GM06990 (cell line): Measurements from ENCODE around the gene HOXD8.

Experiments used
- DNase-seq: peaks from one replicate; pipeline ENCODE4 v3.0.0-alpha.2; 2011; ENCODE audit not compliant: insufficient read length; ENCODE audit errors: extremely low read depth
- H3K27me3 ChIP-seq: replicated peaks from 2 replicates; pipeline ENCODE4 v1.6.0; 2011; ENCODE audit warnings: low read length; ENCODE audit not compliant: control insufficient read depth, insufficient read depth
- H3K36me3 ChIP-seq: 2 replicates; pipeline ENCODE4 v1.5.1; 2011; ENCODE audit warnings: low read length; ENCODE audit not compliant: control insufficient read depth, insufficient read depth
- H3K4me3 ChIP-seq: replicated peaks from 2 replicates; pipeline ENCODE4 v1.5.1; 2011; ENCODE audit warnings: low read depth, mild to moderate bottlenecking, control low read depth, low read length
- CTCF ChIP-seq: IDR thresholded peaks from 2 replicates; pipeline ENCODE4 v1.5.1; 2011; ENCODE audit warnings: low read length, control low read depth, mild to moderate bottlenecking, inconsistent platforms; ENCODE audit not compliant: insufficient read depth, poor library complexity, severe bottlenecking

Gene HOXD8

GRCh38 chr2:176093898-176094249 is 35.6 kb upstream of the HOXD8 start:
- Histone ChIP-seq H3K36me3 (no peaks in the 10 kb centered on the region), H3K27me3 (peaks cover 1% of the 10 kb centered on the region; the same call in 1 of the 2 replicates), H3K4me3 (no peak overlapping the region)
- DNase-seq = no peak
- TF ChIP-seq CTCF = no peak

- Histone ChIP-seq H3K27me3 (peaks cover 1% of the 10 kb centered on the region; the same call in 1 of the 2 replicates), H3K36me3 (no peaks in the 10 kb centered on the region), H3K4me3 (no peak overlapping the region)
- TF ChIP-seq CTCF = no peak
- DNase-seq = no peak
These were observed 35.2 kb upstream of the HOXD8 start for GRCh38 chr2:176094349-176094748.

- no peak for TF ChIP-seq CTCF
These were observed 34.1 kb upstream of the HOXD8 start for GRCh38 chr2:176095421-176095820.

GRCh38 chr2:176096243-176096985 is 33.1 kb upstream of the HOXD8 start:
- no peak for TF ChIP-seq CTCF
- peak overlapping the region; percentile 22 for H3K4me3 ChIP-seq
- H3K27me3 ChIP-seq = peaks cover 1% of the 10 kb centered on the region; the same call in 1 of the 2 replicates
- no peaks in the 10 kb centered on the region for H3K36me3 ChIP-seq
- no peak for DNase-seq

More at GRCh38 chr2:176095421-176095820, 34.1 kb upstream of the HOXD8 start:
- Histone ChIP-seq H3K27me3 (peaks cover 1% of the 10 kb centered on the region; the same call in 1 of the 2 replicates), H3K4me3 (no peak overlapping the region), H3K36me3 (no peaks in the 10 kb centered on the region)
- no peak for DNase-seq

GRCh38 chr2:176096986-176097819 is 32.3 kb upstream of the HOXD8 start:
- peak; percentile 67 for DNase-seq
- Histone ChIP-seq H3K27me3 (no peaks in the 10 kb centered on the region; the same call in 1 of the 2 replicates), H3K36me3 (no peaks in the 10 kb centered on the region), H3K4me3 (peak overlapping the region; percentile 31)
- TF ChIP-seq CTCF = peak; percentile 80
